ENCODE results near the gene TWNK.
A peak's percentile ranks its signal among the peaks of the same experiment; 100 is the strongest.

TWNK gene

DNA sequence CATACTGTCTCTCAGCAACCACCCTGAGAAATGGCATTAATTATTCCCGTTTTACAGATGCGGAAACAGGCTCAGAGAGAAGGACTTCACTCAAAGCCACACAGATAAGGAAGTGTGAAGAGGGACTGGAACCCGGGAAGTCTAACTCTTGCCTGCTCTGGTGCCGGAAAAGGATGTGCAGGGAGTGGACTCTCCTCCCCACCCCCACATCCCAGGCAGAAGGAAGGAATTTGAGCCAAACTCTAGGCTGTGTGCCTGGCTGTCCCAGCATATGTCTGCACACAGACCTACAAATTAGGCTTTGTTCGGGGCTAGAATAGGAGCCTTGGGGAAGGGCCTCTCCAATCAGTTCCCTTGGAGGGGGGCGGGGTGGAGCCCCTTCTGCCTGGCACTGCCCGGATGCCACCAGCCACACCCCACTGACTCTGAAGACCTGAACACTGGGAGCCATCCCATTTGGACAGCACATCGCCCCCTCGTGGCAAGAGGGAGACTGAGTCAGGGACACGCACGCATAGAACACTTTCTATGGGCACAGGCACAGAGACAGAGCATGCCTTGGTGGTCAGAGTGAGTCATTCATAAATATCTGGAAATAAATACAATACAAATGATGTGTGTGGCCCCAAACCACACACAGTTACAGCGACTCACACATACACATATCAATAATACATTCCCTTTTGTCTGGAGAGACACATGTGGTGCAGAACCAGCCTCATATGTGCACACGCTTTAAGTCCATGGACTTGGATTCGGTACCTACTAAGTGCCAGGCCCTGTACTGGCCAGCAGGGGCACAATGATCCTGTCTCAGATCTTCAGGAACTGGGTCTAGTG, 25.4 kb downstream of the TWNK start:
- peak; percentile 90 for DNase-seq (ENCODE audit: low spot score)

DNA sequence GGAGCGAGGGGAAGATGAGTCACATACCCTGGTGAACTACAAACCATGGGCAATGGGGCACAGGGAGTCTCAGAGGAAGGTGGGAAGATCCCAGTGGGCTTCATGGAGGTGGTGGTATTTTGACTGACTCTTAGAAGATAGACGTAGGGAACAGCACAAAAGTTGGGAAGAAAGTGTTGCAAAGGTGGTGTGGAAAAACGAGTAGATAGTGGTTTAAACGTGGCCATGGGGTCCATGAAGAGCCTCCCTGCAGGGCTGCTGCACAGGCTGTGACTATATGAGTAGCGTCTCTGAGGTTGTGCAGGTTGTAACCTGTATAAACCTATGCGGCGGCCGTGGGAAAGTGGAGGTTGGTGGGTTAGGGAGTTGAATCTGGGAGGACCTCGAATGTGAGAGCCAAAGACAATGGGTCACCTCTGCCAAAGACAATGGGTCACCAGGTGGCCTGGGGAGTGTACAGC, 26.1 kb downstream of the TWNK start:
- DNase-seq (ENCODE audit: low spot score), result no peak

DNA sequence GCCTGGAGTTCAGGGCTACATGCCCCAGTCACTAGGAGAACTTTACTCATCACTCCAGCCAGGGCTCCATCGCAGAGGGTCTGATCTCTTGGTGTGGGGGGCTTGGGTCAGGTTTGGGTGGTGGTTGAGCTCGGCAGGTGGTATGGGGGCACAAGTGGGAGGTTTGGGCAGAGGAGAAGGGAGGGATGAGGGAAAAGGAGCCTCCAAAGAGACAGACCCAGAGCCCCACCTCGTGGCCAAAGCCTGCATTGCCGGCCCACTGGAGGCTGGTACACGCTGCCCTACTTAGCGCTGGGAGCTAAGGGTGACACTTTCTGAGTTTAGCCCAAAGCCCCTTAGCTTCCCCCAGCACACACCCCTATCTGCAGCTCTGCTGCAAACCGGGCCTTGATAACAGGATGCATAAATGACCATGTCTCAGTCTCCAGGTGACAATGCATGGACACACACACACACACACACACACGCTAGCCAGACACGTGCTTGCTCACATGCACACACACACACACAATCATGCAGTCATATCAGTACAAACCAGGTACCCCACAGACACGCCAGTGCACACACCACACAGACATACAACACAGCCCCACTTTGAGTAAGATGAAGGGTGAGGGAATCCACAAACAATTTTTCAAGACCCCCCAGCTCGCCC, 27.0 kb downstream of the TWNK start:
- peak; percentile 85 for DNase-seq (ENCODE audit: low spot score)

DNA sequence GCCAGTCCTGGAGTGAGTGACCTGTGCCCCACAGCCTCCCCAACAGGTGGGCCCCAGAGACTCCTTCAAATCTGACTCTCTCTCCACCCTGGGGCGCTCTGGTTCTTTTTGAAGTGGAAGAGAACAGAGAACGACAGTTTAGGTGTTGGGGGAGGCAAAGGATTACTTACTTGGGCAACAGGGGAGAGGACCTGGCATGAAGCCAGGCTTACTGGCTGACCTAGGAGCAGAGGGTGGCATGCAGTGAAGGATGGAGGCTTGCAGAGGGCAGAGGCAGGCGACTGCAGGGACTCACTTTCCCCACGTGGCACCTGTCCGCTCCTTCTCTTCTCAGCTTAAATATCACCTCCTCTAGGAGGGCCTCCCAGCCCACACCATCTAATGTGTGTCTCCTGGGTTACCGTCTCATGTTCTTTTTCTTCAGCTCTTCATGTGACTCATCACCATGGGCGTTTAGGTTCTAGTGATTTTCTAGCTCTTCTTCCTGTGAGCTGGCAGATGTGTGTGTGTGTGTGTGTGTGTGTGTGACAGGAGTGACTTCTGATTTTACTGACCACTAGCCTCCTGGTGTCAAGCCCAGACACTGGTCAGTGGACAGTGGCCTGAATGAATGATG, 27.7 kb downstream of the TWNK start:
- DNase-seq (ENCODE audit: low spot score), result peak; percentile 59

DNA sequence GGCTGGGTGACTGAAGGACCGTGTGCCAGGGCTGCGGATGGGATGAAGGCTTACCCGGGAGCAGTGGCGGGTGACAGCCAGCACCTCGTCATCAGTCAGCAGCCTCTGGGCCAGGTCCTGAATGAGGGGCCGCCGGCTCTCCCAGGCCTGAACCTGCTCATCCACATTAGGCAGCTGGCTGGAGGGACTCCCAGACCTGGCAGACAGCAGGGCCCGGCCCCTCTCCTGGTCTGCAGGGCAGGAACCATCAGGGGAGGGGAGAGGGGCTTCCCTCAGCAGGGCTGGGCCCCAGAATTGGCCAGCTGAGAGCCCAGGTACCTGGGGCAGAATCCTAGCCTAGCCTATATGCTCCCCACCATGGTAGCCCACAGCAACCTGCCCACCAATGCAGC, 28.2 kb downstream of the TWNK start:
- DNase-seq (ENCODE audit: low spot score), result no peak

DNA sequence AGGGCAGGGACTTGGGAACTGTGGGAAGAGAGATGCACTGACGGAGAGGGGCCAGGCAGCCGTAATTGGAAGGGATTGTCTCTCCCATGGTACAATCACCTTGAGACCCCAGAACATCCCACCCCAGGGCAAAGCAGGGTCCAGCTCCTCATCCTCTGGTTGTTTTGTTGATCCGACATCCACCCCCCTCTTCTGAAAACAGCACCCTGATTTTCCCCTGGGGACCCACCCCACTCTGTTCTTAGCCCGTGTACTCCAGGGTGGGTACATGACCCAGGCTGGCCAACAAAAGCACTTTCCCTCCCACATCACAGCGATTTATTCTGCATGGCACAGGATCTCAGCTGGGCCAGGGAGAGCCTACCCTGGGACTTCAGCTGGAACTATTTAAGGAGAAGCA, 29.5 kb downstream of the TWNK start:
- no peak for DNase-seq (ENCODE audit: low spot score)

DNA sequence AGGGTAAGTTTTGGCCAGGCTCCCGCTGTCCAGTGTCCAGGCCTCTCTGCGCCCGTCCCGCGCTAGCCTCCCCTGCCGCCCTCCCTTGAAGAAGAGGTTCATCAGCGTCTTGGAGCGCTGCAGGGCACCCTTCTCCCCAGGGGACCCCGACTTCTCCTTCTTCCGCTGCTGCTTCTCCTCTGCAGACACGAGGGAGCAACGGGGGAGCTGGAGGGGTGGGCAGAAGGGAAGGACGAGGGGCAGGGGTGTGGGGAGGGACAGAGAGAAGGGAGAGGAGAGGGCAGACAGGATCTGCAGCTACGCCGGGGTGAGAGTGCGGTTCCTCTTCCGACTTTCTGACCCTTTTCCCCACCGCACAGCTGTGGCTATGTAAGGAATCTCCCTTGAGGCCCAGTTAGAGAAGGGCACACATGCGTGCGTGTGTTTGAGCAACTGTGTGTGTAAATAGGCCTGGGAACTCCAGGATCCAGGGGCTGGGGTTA, 30.8 kb downstream of the TWNK start:
- no peak for DNase-seq (ENCODE audit: low spot score)

DNA sequence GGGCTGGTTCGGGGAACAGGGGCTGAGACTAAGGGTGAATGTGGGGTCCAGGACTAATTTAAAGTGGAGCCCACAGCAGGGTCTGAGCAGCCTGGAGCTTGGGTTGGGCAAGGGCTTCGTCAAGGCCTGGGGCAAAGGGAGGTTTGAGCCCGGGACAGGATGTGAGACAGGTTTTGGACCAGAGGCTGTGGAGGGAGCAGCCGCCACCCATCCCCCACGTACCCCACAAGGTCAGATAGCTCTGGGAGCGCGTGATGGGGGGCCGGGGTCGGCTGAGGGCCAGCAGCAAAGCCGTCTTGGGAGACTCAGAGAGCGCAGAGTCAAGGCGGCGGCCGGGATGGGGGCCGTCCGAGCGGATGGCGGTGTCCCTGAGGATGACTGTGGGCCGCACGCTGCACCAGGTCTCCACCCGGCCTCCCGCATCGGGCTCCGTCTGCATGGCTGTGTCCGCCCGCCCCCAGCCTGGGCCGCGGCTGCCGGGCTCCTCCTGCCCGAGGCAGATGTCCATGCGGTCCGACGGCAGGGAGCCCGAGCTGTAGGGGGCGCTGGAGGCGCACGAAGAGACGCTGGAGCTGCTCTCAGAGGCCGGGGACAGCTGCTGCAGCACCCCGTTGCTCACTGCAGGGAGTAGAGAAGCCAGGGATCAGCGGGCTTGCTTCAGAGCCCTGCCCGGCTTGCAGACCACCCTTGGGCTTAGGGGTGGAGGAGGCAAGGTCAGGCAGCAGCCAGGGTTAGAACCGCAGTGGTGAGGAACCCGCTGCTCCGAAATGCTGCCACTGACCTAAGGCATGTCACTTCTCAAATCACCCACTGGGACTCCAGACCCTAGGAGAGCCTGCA, 31.5 kb downstream of the TWNK start:
- peak; percentile 93 for DNase-seq (ENCODE audit: low spot score)

DNA sequence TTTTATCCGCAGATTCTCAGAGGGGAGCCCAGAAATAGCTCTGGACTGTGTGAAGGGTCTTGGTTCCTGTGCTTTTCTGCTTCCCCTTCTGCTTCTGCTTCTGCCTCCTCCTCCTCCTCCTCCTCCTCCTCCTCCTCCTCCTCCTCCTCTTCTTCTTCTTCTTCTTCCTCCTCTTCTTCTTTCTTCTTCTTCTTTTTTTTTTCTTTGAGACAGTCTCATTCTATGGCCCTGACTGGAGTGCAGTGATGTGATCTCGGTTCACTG, 32.0 kb downstream of the TWNK start:
- no peak for DNase-seq (ENCODE audit: low spot score)

DNA sequence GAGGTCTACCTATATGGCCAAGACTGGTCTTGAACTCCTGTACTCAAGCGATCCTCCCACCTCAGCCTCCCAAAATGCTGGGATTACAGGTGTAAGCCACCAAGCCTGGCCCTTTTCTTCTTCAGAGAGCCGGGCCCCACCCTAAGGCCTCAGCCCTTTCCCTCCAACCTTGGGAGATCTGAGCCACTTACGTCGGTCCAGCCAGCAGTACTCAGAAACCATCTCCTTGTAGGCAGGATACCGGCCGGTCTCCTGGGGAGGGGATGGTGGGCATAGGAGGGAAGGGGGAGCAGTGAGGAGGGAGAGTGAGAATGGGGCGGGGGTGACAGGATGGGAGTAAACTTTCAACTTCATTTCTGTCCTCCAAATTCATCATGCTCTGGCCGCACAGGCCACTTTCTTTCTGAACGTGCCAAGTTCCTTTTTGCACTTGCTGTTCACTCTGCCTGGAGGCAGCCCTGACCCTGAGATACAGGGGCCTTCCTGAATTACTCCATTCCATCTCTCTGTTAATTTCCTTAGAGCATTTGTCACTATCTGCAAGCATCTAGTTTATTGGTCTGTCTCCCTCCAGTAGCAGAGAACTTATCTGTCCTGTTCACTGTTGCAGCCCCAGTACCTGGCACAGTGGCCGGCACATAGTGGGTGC, 33.2 kb downstream of the TWNK start:
- no peak for DNase-seq (ENCODE audit: low spot score)

DNA sequence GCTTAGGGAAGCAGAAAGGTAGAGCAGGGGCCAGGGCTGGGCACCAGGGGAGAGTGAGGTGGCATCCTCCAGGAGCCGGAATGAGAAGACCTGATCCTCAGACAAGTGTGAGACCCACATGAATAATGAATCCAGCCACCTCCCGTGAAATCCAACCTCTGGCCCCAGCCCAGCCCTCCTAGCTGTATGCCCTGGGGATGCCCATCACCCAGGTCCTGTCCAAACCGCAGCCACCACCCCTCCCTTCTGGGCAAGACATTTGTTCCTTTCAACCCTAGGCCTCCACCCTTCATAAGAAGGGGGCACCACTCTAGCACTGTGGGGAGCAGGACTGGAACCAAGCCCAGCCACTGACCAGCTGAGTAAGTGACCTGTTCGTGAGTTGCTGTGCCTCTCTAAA, 33.9 kb downstream of the TWNK start:
- DNase-seq (ENCODE audit: low spot score), result no peak

DNA sequence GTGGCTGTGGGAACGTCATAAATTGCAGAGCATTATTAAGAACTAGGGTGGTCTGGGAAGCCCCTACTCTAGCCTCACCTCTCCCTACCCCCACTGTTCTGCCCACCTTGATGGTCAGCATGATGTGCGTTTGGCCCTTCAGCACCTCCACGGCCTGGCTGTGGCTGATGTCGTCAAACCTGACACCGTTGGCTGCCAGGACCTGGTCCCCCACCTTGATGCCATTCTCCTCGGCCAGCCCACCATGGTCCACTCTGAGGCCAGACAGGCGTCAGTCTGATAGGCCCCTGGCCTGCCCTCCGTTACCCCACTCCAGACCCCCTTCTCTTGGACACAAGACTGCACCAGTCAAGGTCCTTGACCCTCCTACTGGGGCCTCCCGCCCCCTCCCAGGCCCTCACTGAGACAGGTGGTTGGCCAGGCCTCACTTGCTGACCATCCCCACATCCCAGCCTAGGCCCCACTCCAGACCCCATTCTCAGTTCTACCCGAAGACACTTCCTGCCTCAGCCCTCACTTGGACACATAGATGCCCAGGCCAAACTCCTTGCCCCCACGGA, 34.4 kb downstream of the TWNK start:
- no peak for DNase-seq (ENCODE audit: low spot score)

DNA sequence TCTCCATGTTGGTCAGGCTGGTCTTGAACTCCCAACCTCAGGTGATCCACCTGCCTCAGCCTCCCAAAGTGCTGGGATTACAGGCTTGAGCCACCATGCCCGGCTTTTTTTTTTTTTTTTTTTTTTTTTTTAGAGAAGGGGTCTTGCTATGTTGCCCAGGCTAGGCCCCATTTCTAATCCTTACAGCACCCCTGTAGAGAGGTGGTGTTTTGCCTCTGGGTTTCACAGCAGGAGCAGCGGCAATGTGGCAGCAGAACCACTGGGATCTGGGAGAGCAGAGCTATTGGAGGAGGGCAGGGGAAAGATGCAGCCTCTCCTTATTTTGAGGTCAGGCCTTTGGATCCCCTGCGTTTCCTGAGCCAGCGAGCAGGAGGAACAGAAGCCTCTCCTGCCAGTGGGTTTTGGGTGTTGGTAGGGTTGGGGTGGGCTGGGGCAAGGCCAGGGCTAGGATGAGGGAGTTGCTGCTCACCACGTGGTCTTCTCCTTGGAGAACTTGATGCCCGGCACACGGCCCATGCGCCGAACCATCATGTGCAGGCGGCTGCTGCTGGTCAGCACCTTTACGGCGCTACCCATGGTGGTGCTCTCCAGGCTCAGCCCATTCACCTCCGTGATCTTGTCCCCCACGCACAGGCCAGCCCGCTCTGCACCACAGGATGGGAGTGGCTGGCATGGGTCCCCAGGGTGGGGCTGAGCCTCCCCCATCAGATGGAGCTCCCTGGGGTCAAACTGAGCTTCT, 35.8 kb downstream of the TWNK start:
- DNase-seq (ENCODE audit: low spot score), result no peak

DNA sequence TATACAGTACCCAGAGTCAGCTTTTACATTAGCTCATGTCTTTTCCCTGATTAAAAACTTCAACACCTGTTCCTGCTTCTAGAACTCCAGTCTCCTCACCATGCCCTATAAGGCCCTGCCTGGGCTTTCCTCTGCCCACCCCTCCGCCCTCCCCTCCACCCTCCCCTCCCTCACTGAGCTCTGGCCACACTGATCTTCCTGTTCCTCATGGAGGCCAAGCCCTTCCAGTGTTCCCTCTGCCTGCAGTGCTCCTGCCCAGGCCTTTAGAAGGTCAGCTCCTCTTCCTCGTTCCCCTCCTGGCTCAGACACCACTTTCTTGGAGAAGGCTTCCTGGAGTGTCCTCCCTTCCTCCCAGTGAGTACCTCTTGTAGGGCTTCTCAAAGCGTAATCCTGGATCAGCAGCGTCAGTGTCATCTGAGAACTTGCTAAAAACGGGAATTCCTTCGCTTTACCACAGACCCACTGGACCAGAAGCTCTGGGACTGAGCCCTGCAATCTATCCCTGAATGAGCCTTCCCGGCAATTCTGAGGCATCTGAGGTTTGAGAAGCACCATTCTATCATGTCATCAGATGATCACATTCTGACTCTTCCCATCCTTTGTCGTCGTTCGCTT, 39.9 kb downstream of the TWNK start:
- DNase-seq (ENCODE audit: low spot score), result no peak

DNA sequence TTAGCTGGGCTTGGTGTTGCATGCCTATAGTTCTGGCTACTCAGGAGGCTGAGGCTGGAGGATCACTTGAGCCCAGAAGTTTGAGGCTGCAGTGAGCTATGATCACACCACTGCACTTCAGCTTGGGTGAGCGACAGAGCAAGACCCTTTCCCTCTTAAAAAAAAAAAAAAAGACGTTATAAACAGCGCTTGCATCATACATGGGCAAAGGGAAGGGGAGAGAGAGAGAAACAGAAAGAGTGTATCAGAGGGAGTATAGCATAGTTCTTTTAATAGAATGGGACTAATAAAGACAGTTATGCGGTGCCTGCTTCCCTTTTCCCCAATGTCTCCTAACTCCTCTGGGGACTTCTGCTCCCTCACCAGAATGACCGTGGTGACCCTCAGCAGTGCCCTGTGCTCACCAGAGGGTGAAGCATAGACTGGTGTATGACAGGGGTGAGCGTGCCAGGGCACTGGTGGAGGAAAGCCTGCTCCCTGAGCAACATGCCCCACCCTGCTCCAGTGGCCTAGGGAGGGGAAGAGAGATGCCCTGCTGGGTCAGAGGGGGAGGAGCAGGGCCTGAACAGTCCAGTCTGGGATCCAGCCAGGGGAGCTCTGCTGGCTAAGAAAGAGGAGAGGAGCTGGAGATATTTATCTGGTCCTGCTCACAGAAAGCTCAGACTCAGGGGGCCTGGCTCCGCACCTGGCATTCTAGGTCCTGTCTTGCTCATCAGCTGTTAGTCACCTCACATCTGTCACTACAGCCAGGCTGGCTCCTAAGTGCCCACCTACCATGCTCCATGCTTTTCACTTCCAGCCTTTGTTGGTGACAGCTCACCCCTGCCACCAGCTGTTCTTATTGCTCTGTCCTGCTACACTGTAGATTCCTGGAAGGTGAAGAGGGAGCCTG, 41.3 kb downstream of the TWNK start:
- DNase-seq (ENCODE audit: low spot score), result no peak

DNA sequence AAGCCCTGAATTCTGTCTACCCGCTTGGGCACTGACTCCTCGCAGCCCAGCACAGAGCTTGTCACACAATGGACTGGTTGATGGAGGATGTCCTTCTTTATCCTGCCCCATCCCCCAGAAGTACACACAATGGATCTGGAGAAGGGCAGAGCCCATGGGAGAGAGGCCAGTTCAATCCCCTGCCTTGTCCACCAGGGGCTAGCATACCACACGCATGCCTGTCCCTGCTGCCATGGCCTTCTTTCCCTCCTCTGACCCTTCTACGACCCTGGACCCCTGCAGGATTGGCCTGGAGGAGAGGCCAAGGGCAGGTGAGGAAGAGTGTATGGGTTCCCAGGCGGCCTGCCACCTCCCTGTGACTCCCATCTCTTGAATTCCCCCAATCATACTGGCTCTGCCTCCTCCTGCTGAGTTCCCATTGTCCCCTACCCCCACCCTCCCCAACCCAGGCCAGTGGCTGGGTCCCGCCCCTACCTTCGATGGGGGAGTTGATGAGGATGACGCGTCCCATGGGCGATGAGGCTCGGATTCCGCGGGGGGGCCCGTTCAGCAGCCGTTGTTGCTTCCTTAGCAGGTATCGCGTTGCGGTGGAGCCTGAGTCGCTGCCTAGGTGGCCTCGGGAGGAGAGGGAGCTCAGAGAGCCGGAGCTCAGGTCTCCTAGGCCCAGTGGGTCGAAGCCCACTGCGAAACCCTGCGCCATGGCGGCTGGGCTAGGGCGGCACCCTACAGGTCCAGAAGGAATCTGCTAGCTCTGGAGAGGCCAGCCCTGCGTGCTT, 42.4 kb downstream of the TWNK start:
- DNase-seq (ENCODE audit: low spot score), result no peak

DNA sequence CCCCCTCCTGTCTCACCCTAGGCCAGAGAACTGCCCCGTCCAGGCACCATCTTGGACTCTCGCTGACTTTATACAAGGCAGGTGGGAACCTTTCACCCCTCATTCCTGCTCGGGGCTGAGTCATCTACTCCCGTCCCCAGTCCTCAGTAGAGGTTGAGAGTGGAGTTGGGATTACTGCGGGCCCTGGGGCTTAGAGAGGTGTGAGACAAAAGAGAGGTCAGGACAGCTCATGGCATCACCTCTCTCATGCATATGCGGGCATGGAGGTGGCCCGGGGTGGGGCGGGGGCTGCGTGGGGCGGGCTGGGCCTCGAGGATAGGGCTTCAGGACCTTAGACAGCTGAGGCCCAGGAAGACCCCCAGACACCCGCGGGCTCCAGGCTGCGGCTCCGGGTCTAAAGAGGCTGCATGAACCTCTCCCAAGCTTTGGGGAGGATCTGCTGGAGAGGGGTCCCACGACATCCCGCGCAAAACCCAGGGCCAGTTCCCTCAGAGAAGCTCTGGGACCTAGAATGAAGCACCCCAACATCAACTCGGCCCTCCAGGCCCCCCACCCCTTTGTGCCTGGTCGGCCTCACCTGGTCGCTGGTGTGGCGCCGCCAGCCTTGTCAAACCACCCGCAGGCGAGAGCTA, 43.3 kb downstream of the TWNK start:
- no peak for DNase-seq (ENCODE audit: low spot score)

All from GM03348 (cell line).